ENCODE results near the gene HCFC1R1. TPM values are rescaled to one million over a fixed set of nuclear protein-coding genes. Genes with fewer than 3 reads are reported as not detected.
A peak's percentile ranks its signal among the peaks of the same experiment; 100 is the strongest.

The HCFC1R1 gene
- total and polyA plus RNA-seq, 2 donors (not counting 1 experiment from before 2014, with no cell fraction given), result 17.9 to 24.8 TPM

GRCh38 chr16:3059723-3060242 lies 36.0 kb upstream of the HCFC1R1 start:
- Histone ChIP-seq H3K79me2 (ENCODE audit: control insufficient read depth, insufficient read depth, low read length) (no peaks in the 10 kb centered on the region), H3K4me1 (ENCODE audit: control insufficient read depth in 2 of 2, insufficient read depth in 2 of 2, low read length in 2 of 2) (peaks cover 18 to 20% of the 10 kb centered on the region in 2 donors), H3K9me3 (ENCODE audit: control extremely low read depth in 1 of 3, control insufficient read depth in 2 of 3, insufficient read depth in 1 of 3, low read length in 2 of 3) (no peaks in the 10 kb centered on the region), H3K4me2 (replicated peaks; ENCODE audit: low read depth, low read length, poor library complexity, severe bottlenecking) (peak overlapping the region; percentile 99), H3K27me3 (replicated peaks in 1 of 4; ENCODE audit: control extremely low read depth in 1 of 4, control insufficient read depth in 3 of 4, insufficient read depth in 4 of 4, low read length in 3 of 4) (peaks cover 0 to 6% (median 0%) of the 10 kb centered on the region in 4 experiments), H3K4me3 (ENCODE audit: control extremely low read depth in 1 of 5, extremely low read depth in 1 of 5, insufficient read depth in 1 of 5, low read depth in 2 of 5, low read length in 4 of 5) (peak overlapping the region in 4 of 5 experiments; percentile 75 to 93 (median 82)), H3K27ac (ENCODE audit: low read length in 2 of 2) (peak overlapping the region in 1 of 2 donors; percentile 51), H3K9ac (ENCODE audit: low read length) (peak overlapping the region; percentile 83), H4K20me1 (ENCODE audit: control insufficient read depth, insufficient read depth, low read length, poor library complexity, severe bottlenecking) (no peaks in the 10 kb centered on the region), H3K36me3 (replicated peaks in 1 of 2; ENCODE audit: control extremely low read depth in 1 of 2, control insufficient read depth in 1 of 2, extremely low read depth in 1 of 2, insufficient read depth in 2 of 2, low read length in 1 of 2) (no peaks in the 10 kb centered on the region), H2AFZ (ENCODE audit: insufficient read depth, low read depth, low read length, poor library complexity, severe bottlenecking) (peak overlapping the region; percentile 98)
- ChIA-PET POLR2A (interaction anchor here (0.7 to 2.1 kb wide), 5 partner anchors 33 to 99 kb away, joined by 3 to 13 read pairs (median 5); partner anchors contain the start of gene ZNF213), CTCF (interaction anchor here (0.6 to 6.5 kb wide), 19 partner anchors 11 to 398 kb away, joined by 3 to 140 read pairs (median 5); partner anchors contain the start of genes HCFC1R1, THOC6, ZNF213 and ZSCAN10)
- Mint-ChIP-seq H3K9me3 (ENCODE audit: insufficient read depth) (no peaks in the 10 kb centered on the region), H3K27me3 (no peaks in the 10 kb centered on the region), H3K27ac (peak overlapping the region; percentile 65), H3K4me3 (peak overlapping the region; percentile 87), H3K4me1 (peaks cover 15% of the 10 kb centered on the region)
- ATAC-seq (ENCODE audit: low read depth) (no peak), DNase-seq (no peak)
- intact Hi-C loops (cut with micrococcal nuclease), result loop anchor here (1.0 to 2.0 kb wide), 6 partner anchors 17 to 107 kb away; partner anchors contain the start of gene THOC6
- 71% methylated on average over 6 of the region's 9 CpGs for WGBS (ENCODE audit: insufficient coverage)
- TF ChIP-seq CTCF (IDR thresholded peaks at IDR 0.05), result no peak
- no peak for TF ChIP-seq EZH2 (IDR thresholded peaks at IDR 0.05; ENCODE audit: borderline replicate concordance, insufficient read depth, low read depth, low read length, poor library complexity, severe bottlenecking)
